AML-193 (cell line): Measurements from ENCODE around the gene TAPBP.
"Not testable (repeated sequence)": the region's sequence is repeated elsewhere in the genome, so short reads cannot be mapped to it uniquely, and the experiment has no call there.

Source experiments
- DNase-seq, 2 experiments: peaks; one replicate each; lab custom pipeline; 2025; lab: John Stamatoyannopoulos, UW

TAPBP gene

DNA sequence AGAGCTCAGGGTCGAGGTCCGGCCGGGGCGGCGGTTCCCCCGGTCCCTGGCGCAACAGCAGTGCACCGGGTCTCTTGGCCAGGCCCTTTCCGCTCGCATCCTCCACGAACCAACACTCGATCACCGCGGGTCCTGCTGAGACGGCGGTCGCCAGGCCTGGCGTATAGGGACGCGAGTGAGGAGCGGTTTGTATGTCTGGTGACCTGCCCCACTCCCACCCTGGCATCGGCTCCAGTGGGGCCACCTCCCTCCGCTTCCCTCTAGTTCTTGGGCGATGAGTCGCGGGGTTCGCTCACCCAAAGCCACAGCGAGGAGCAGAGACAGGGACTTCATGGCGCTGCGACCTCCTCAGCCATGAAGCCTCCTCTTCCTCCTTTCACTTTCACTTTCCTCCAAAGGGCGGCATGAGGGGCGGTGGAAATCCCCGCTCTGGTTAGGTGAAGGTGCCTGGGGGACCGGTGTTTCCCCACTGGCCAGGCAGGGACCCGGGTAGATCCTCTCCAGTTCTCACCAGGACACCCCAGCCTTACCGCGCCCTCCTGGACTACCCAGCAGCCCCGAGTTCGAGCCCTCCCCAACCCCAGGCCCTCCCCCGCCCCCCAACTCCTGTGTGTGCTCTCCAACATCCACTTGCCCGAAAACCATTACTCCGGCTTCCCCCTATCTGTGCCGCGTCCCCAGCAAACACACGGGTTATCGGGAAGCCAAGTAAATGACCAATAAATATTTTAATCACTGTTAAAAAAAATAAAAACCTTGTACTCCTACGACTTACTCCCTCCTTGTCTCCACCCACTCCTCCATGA, at the start of gene TAPBP:
TSS of gene TAPBP (minus strand) at position 370 of the 806 bp plus-strand sequence. CDS start at position 333, 37 bp downstream.
- DNase-seq: peak; percentile 46 to 54

- not testable (repeated sequence) for DNase-seq
These were observed 49.6 kb upstream of the TAPBP start for GRCh38 chr6:33363486-33363885.

- no peak for DNase-seq
These were observed 45.5 kb upstream of the TAPBP start for GRCh38 chr6:33359331-33359730.

GRCh38 chr6:33357160-33357871, 43.4 kb upstream of the TAPBP start:
- DNase-seq: not testable (repeated sequence)

DNA sequence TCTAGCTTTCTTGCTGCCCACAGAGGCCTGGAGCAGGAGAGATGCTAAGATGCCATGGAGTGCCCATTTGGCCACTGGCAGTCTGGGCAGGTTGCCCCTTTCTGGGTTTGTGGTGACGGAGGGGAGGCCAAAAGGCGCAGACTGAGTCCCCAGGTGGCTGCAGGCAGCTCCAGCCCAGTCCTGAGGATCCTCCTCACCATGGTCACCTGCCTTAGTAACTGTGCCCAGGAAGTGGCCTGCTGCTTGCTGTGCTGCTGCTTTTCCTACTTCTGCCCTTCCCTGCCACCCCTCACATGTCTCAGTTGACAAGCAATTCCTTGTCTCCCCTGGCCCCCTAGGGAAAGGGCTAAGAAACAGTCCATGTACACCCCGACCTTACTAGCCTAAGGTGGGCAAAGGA, 42.4 kb upstream of the TAPBP start:
- no peak for DNase-seq

GRCh38 chr6:33355860-33356259, 42.0 kb upstream of the TAPBP start:
- DNase-seq: not testable (repeated sequence)

GRCh38 chr6:33347816-33348215, 33.9 kb upstream of the TAPBP start:
- no peak for DNase-seq

GRCh38 chr6:33346972-33347371, 33.1 kb upstream of the TAPBP start:
- DNase-seq: not testable (repeated sequence)

DNA sequence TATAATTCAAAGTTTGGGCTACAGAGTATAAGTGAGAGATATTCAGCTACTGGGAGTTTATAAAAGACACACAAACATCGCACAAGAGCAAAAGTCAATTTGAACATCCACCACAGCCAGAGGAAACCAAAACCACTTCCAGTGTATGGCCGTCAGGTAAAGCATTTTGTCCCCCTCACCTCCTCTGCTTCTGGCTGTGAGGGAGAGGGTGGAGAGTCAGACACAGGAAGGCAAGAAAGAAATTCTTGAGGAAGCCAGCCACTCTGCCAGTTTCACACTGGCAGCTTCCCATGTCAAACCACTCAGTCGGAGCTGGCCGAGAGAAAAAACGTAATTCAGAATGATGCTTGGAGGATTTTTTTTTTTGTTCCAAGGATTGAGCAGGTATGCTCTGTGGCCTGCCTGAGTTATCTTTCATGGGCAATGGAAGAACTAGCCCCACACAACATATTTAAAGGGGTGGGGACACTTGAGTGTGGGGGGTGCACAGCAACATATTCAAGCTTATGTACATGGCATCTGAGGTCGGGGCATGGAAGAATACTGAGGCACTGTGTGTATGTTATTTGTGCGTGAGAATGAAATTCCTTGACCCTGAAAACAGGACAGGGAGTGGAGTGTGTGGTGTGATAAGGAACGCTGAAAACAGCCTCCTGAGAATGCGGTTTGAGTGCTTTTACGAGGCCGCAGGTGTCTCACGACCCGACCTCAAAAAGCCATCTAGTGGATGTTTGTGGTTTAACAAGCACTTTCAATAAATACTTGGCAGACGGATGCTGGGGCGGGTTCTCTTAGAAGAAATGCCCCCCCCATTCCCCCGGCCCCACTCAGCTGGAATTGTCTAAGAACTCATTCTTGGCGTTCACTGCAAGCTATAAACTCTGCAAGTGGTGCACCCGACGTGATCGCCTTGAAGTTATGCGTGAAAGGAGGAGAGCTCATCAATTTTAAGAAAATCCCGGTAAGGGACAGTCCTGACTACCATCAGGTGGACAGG, 31.1 kb upstream of the TAPBP start:
- DNase-seq: peak; percentile 71 to 80

DNA sequence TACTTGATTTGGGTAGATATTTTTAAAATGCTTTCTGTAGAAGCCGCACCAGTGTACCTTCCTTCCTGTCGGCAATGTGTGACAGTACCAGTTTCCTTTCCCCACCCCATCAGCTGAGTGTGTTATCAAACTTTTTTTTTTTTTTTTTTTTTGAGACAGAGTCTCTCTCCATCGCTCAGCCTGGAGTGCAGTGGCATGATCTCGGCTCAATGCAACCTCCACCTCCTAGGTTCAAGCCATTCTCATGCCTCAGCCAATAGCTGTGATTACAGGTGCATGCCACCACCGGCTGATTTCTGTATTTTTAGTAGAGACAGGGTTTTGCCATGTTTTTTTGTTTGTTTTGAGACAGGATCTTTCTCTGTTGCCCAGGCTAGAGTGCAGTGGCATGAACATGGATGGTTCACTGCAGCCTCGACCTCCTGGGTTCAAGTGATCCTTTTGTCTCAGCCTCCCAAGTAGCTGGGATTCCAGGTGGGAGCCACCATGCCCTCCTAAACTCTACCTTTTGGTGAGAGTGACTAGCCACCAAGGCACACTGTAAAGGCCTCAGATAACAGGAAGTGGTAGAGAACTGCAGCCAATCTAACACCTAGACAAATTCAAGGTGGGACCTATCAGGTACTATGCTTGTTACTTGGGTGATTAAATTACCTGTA, 30.2 kb upstream of the TAPBP start:
- no peak for DNase-seq

DNA sequence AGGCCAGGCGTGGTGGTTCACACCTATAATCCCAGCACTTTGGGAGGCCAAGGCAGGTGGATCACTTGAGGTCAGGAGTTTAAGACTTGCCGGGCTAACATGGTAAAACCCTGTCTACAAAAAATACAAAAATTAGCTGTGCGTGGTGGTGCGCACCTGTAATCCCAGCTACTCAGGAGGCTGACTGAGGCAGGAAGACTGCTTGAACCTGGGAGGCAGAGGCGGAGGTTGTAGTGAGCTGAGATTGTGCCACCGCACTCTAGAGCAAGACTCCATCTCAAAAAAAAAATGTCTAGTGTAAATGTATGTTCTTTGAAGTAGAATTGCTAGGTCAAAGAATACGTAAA, 29.7 kb upstream of the TAPBP start:
- DNase-seq: not testable (repeated sequence)

GRCh38 chr6:33339193-33339592, 25.3 kb upstream of the TAPBP start:
- no peak for DNase-seq

- no peak for DNase-seq
These were observed 22.6 kb upstream of the TAPBP start for GRCh38 chr6:33336495-33336894.

DNA sequence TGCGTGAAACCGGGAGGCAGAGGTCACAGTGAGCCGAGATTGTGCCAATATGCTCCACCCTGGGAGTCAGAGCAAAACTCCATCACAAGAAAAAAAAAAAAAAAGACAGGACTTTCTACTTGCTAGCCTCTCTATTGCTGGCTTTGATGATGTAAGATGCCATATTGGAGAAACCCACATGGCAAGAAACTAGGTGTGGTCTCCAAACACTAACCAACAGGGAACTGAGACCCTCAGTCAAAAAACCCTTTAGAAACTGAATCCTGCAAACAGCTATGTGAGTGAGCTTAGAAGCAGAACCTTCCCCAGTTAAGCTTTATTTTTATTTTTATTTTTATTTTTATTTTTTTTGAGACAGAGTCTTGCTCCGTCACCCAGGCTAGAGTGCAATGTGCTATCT, 22.0 kb upstream of the TAPBP start:
- no peak for DNase-seq

- DNase-seq: no peak
These were observed 19.8 kb upstream of the TAPBP start for GRCh38 chr6:33333666-33334065.

DNA sequence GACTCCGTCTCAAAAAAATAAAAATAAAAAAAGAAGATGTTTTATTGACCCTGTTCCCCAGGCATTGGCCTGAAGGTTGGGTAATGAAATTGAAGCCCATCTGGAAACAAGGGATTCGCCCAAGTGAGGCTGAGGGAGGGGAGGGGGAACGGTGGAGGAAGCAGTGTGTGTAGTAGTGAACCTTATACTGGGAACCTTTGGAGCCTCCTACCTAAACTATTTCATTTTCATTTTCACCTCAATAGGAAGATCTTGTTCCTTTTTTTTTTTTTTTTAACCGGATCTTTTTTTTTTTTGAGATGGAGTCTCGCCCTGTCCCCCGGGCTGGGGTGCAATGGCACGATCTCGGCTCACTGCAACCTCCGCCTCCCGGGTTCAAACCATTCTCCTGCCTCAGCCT, 16.9 kb upstream of the TAPBP start:
- DNase-seq: no peak

GRCh38 chr6:33329058-33329457, 15.2 kb upstream of the TAPBP start:
- DNase-seq: no peak

DNA sequence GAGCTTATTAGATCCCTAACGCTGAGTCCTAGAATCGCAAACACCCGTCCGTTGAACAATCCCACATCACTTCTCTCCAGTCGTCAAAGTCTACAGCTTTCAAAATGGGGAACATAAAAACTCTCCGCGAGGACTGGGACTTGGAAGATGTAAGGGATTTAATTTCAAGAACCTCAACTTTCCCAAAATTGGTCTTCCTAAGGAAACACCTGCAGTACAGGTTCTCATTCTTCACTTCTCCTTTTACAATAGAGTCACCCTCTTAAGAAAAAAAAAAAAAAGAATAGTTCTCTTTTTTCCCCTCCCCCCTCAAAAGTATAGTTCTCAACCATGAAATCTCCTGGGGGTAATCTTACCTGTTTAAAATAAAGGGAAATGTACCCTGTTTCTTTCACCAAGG, 10.2 kb upstream of the TAPBP start:
- DNase-seq: peak in 1 of 2 experiments; percentile 10

- DNase-seq: no peak
These were observed 9.7 kb upstream of the TAPBP start for GRCh38 chr6:33323623-33323948.

GRCh38 chr6:33321227-33321626, 7.3 kb upstream of the TAPBP start:
- no peak for DNase-seq

DNA sequence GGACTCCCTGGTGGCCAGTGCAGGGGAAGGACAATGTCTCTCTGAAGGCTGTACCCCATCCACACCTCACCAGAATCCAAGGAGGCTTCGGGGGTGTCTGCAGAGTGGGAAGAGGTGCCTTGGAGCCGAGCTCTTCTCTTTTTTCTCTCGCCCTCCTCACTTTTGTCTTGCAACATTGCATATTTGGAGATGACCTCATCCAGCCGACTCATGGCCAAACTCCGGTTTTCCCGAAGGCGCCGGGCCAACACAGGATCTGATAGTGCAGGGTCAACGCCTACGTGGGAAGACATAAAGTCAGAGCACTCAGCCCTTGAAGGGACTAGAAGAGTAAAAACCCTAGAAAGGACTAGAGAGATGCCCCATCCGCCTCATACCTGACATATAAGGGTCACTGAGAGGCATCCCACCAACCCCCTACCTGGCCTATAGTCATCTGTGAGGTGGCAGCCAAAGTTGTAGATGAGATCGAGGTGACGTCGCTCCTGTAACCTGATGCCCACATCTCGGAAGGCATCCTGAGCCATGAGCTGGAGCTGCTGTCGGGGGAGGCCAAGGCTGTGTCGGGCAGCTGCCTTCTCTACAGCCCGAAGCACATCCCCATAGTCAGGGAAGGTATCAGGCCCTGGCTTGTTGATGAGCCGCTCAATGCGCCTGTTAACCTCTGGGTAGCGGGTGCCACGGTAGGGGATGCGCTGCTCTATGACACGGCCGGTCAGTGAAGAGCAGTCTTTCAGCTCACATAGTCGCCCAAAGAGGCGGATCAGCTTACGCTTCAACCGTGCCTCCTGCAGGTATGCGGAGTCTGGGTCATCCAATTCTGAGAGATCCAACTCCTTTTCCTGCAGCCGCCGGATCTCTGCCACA, 6.7 kb upstream of the TAPBP start:
- DNase-seq: no peak
